Activated CD8-positive, alpha-beta T cell treated with anti-CD3 and anti-CD28 coated beads for 36 hours (primary cell): ENCODE measurements around the gene DDX24. TPM values are rescaled to one million over a fixed set of nuclear protein-coding genes. Genes with fewer than 3 reads are reported as not detected.
"Not testable (repeated sequence)": the region's sequence is repeated elsewhere in the genome, so short reads cannot be mapped to it uniquely, and the experiment has no call there.

ENCODE experiments used
- ATAC-seq: fragments of 200-7000 bp; cut with Tn5 transposase; one replicate; pipeline ENCODE4 v1.10.0; 2021; ENCODE audit warnings: mild to moderate bottlenecking, moderate library complexity
- CTCF ChIA-PET: fragments of 350-600 bp; sonication (Branson Sonifier 250); formaldehyde crosslinking; loops from one replicate; lab custom pipeline; 2021; ENCODE audit warnings: antibody characterized with exemption; lab: Charles Lee
- POLR2A ChIA-PET: fragments of 350-600 bp; sonication (Branson Sonifier 250); formaldehyde crosslinking; loops from one replicate; lab custom pipeline; 2021; ENCODE audit warnings: antibody characterized with exemption; lab: Charles Lee
- DNase-seq: peaks from one replicate; pipeline ENCODE4 v3.0.0-alpha.2; 2020
- H3K27ac Mint-ChIP-seq: one replicate; pipeline ENCODE4 v1.8.0; 2021; ENCODE audit warnings: mild to moderate bottlenecking, mixed read lengths
- H3K27me3 Mint-ChIP-seq: one replicate; pipeline ENCODE4 v1.8.0; 2021; ENCODE audit warnings: mixed read lengths
- H3K36me3 Mint-ChIP-seq: one replicate; pipeline ENCODE4 v1.8.0; 2021; ENCODE audit warnings: low read depth, mixed read lengths
- H3K4me1 Mint-ChIP-seq: one replicate; pipeline ENCODE4 v1.8.0; 2021; ENCODE audit warnings: low read depth, mixed read lengths
- H3K4me3 Mint-ChIP-seq: one replicate; pipeline ENCODE4 v1.8.0; 2021; ENCODE audit warnings: mild to moderate bottlenecking, moderate library complexity, mixed read lengths
- H3K9me3 Mint-ChIP-seq: one replicate; pipeline ENCODE4 v1.8.0; 2021; ENCODE audit warnings: mixed read lengths
- CTCF ChIP-seq: fragments of 200-600 bp; IDR thresholded peaks from one replicate; pipeline ENCODE4 v1.8.0; 2022; ENCODE audit warnings: antibody characterized with exemption, mild to moderate bottlenecking
- intact Hi-C: fragments of 100-400 bp; cut with micrococcal nuclease; formaldehyde crosslinking; loops from one replicate; pipeline ENCODE4 v1.10.0; 2022
- total RNA-seq, 2 experiments: library from RNA; stranded (reverse); gene quantifications; one replicate each; pipeline ENCODE4 v1.2.3, GENCODE V29; 2021

Gene DDX24
- total RNA-seq, 2 experiments from 2014 or later: 272 to 275 TPM

DNA sequence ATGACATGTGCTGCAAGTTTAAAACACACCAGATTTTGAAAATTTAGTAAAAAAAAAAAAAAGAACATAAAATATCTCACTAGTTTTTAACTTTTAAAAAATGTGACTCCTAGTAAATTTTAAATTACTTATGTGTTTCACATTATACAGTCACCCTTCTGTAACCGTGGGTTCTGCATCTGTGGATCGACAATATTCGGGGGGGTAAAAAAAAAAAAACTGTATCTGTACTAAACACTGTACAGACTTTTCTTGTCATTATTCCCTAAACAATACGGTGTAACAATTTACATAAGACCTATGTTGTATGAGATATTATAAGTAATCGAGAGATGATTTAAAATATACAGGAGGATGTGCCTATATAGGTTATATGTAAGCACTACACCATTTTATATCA is 3.2 kb downstream of the DDX24 start:
- ChIA-PET POLR2A (interaction anchor here (0.6 to 4.5 kb wide), 2 partner anchors 19 to 196 kb away, joined by 3 to 34 read pairs; no protein-coding TSS in a partner anchor), CTCF (interaction anchor here (4.3 to 4.8 kb wide), 2 partner anchors 11 to 137 kb away, joined by 17 to 29 read pairs; no protein-coding TSS in a partner anchor)
- peaks cover 60% of the 10 kb centered on the region for H3K4me1 Mint-ChIP-seq
- TF ChIP-seq CTCF: no peak
- H3K9me3 Mint-ChIP-seq: peaks cover 15% of the 10 kb centered on the region
- intact Hi-C loops: no loop called here
- ATAC-seq (no peak), DNase-seq (no peak)
- H3K4me3 Mint-ChIP-seq: peak overlapping the region; percentile 98
- peaks cover 63% of the 10 kb centered on the region for H3K36me3 Mint-ChIP-seq
- no peaks in the 10 kb centered on the region for H3K27me3 Mint-ChIP-seq
- H3K27ac Mint-ChIP-seq: peak overlapping the region; percentile 37

DNA sequence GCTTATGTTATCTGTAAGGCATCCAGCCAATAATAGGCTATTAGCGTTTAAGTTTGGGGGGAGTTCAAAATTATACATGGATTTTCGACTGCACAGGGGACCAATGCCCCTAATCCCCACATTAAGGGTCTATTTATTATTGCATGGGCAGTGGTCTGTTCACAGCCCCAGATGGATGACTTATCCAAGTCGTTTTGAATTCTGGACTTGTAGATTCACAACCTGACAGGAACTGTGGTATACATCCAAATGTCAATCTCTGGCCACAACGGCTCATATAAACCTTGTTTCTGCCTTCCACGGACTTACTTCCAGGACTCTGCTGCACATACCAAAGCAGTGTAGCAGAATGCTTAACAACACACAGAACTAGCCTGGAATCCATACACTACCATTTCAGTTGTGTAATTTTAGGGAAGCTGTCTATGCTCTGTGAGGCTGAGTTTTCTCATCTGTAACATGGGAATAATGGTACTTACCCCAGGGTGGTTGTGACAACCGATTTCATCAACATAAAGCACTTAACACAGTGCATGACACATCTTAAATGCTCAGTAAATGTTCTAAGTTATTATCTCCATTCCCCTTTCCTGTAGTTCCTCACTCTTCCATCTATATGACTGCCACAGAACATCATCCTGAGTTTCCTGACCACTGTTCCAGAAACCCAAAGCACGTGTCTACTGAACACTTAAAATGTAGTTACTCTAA is 3.7 kb downstream of the DDX24 start:
- ChIA-PET POLR2A (interaction anchor here (0.6 to 1.1 kb wide), 2 partner anchors 16 to 195 kb away, joined by 3 to 4 read pairs; no protein-coding TSS in a partner anchor), CTCF (interaction anchor here (1.1 kb wide), 1 partner anchor 59 kb away, joined by 4 read pairs; no protein-coding TSS in a partner anchor)
- intact Hi-C loops: no loop called here
- ATAC-seq (no peak), DNase-seq (no peak)
- no peak for TF ChIP-seq CTCF
- Mint-ChIP-seq H3K36me3 (peaks cover 67% of the 10 kb centered on the region), H3K4me1 (peaks cover 56% of the 10 kb centered on the region), H3K9me3 (peaks cover 18% of the 10 kb centered on the region), H3K27ac (peak overlapping the region; percentile 37), H3K4me3 (peak overlapping the region; percentile 98), H3K27me3 (no peaks in the 10 kb centered on the region)

DNA sequence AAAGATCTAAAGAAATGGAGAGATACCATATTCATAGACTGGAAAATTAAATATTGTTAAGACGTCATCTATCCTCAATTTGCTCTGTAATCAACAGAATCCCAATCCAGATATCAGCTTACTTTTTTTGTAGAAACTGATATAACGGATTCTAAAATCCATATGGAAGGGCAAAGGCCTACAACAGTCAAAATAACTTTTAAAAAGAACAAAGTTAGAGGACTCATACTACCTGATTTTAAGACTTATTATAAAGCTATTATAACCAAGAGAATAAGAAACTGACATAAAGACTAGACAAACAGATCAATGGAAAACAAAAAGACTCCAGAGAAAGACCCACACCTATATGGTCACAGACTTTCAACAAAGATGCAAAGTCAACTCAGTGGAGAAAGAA is 6.0 kb downstream of the DDX24 start:
- intact Hi-C loops: no loop called here
- H3K4me3 Mint-ChIP-seq: peak overlapping the region; percentile 51
- ATAC-seq (no peak), DNase-seq (no peak)
- H3K4me1 Mint-ChIP-seq: peaks cover 68% of the 10 kb centered on the region
- H3K9me3 Mint-ChIP-seq: peaks cover 33% of the 10 kb centered on the region
- H3K27ac Mint-ChIP-seq: peak overlapping the region; percentile 26
- peaks cover 85% of the 10 kb centered on the region for H3K36me3 Mint-ChIP-seq
- H3K27me3 Mint-ChIP-seq: no peaks in the 10 kb centered on the region
- POLR2A ChIA-PET: interaction anchor here (1.3 kb wide), 1 partner anchor 17 kb away, joined by 3 read pairs; no protein-coding TSS in a partner anchor
- TF ChIP-seq CTCF: no peak
- CTCF ChIA-PET: interaction anchor here (1.1 to 1.3 kb wide), 2 partner anchors 62 to 135 kb away, joined by 3 to 4 read pairs; no protein-coding TSS in a partner anchor

DNA sequence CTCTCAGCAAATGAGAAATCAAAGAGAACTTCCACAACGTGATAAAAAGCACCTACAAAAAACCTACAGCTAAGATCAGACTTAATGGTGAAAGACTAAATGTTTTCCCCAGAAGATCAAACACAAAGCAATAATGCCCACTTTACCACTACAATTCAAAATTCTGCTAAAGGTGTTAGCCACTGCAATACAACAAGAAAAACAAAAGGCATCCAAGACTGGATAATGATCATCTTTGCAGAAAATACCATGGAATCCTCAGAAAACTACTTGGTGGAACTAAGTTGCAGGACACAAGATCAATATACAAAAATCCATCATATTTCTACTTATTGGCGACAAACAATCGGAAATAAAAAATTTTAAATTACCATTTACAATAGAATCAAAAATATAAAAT is 6.5 kb downstream of the DDX24 start:
- Mint-ChIP-seq H3K27me3 (no peaks in the 10 kb centered on the region), H3K36me3 (peaks cover 85% of the 10 kb centered on the region), H3K27ac (no peak overlapping the region), H3K9me3 (peaks cover 35% of the 10 kb centered on the region), H3K4me3 (peak overlapping the region; percentile 3), H3K4me1 (peaks cover 68% of the 10 kb centered on the region)
- ChIA-PET POLR2A (interaction anchor here (1.3 kb wide), 1 partner anchor 16 kb away, joined by 3 read pairs; no protein-coding TSS in a partner anchor), CTCF (interaction anchor here (1.1 to 1.3 kb wide), 3 partner anchors 38 to 134 kb away, joined by 3 to 4 read pairs (median 4); no protein-coding TSS in a partner anchor)
- no peak for TF ChIP-seq CTCF
- intact Hi-C loops: no loop called here
- ATAC-seq (no peak), DNase-seq (no peak)

- H3K27ac Mint-ChIP-seq, H3K4me3 Mint-ChIP-seq, DNase-seq, H3K27me3 Mint-ChIP-seq, intact Hi-C loops, ATAC-seq, CTCF ChIA-PET, POLR2A ChIA-PET: not testable (repeated sequence)
- Mint-ChIP-seq H3K36me3 (peaks cover 85% of the 10 kb centered on the region), H3K4me1 (peaks cover 73% of the 10 kb centered on the region), H3K9me3 (peaks cover 52% of the 10 kb centered on the region)
Observed at GRCh38 chr14:94072076-94072475, 8.9 kb downstream of the DDX24 start.
